HEK293 (cell line): ENCODE measurements around the gene NFIC.
"Not testable (repeated sequence)": the region's sequence is repeated elsewhere in the genome, so short reads cannot be mapped to it uniquely, and the experiment has no call there.

Experiments used
- YY1 ChIP-seq: fragments of 450-650 bp; formaldehyde crosslinking; IDR thresholded peaks from 2 replicates; pipeline ENCODE4 v1.5.1; 2018; ENCODE audit warnings: missing biosample characterization, missing genetic modification characterization
- ZFP3 ChIP-seq: fragments of 450-650 bp; formaldehyde crosslinking; IDR thresholded peaks from 2 replicates; pipeline ENCODE4 v1.5.1; 2016; ENCODE audit warnings: low read depth, missing biosample characterization, missing genetic modification characterization
- ZNF214 ChIP-seq: fragments of 450-650 bp; formaldehyde crosslinking; IDR thresholded peaks from 2 replicates; pipeline ENCODE4 v1.5.1; 2017; ENCODE audit warnings: missing biosample characterization, mild to moderate bottlenecking, missing genetic modification characterization, borderline replicate concordance
- ZNF274 ChIP-seq, 2 experiments: fragments of 200-500 bp in 1 of 2; fragments of 450-650 bp in 1 of 2; sonication (Bioruptor generic) in 1 of 2; formaldehyde crosslinking in 1 of 2; IDR thresholded peaks; 2 replicates each; pipeline versions ENCODE4 v1.5.1 to v1.6.1; 2014 to 2016; ENCODE audit warnings: borderline replicate concordance in 1 of 2, inconsistent platforms in 1 of 2, low read length in 1 of 2, missing biosample characterization in 1 of 2, missing genetic modification characterization in 1 of 2
- ZNF311 ChIP-seq: fragments of 450-650 bp; formaldehyde crosslinking; IDR thresholded peaks from 2 replicates; pipeline ENCODE4 v1.5.1; 2017; ENCODE audit warnings: missing biosample characterization, missing genetic modification characterization, borderline replicate concordance
- ZNF660 ChIP-seq: fragments of 450-650 bp; IDR thresholded peaks from 2 replicates; pipeline ENCODE4 v1.5.1; 2018; ENCODE audit warnings: missing biosample characterization, mild to moderate bottlenecking, missing genetic modification characterization
- ZNF701 ChIP-seq: fragments of 450-650 bp; formaldehyde crosslinking; IDR thresholded peaks from 2 replicates; pipeline ENCODE4 v1.5.1; 2016; ENCODE audit warnings: missing biosample characterization, missing genetic modification characterization
- ZNF792 ChIP-seq: fragments of 450-650 bp; formaldehyde crosslinking; IDR thresholded peaks from 2 replicates; pipeline ENCODE4 v1.5.1; 2016; ENCODE audit warnings: missing biosample characterization, missing genetic modification characterization
- ZNF830 ChIP-seq: fragments of 450-650 bp; IDR thresholded peaks from 2 replicates; pipeline ENCODE4 v1.5.0; 2018; ENCODE audit warnings: missing biosample characterization, missing genetic modification characterization, low read depth, mild to moderate bottlenecking, moderate library complexity
- TF ChIP-seq, protein P1 (sequence below): fragments of 450-650 bp; formaldehyde crosslinking; IDR thresholded peaks from 2 replicates; pipeline ENCODE4 v1.5.1; 2016; ENCODE audit warnings: missing biosample characterization, missing genetic modification characterization
- TF ChIP-seq, protein P2 (sequence below): fragments of 450-650 bp; formaldehyde crosslinking; IDR thresholded peaks from 2 replicates; pipeline ENCODE4 v1.5.1; 2016; ENCODE audit warnings: missing biosample characterization, missing genetic modification characterization
- TF ChIP-seq, protein P3 (sequence below): fragments of 450-650 bp; IDR thresholded peaks from 2 replicates; pipeline ENCODE4 v1.5.1; 2018; ENCODE audit warnings: missing biosample characterization, missing genetic modification characterization
- TF ChIP-seq, protein P4 (sequence below): fragments of 450-650 bp; formaldehyde crosslinking; IDR thresholded peaks from 2 replicates; pipeline ENCODE4 v1.5.1; 2016; ENCODE audit warnings: missing biosample characterization, missing genetic modification characterization
- TF ChIP-seq, protein P5 (sequence below): fragments of 450-650 bp; formaldehyde crosslinking; optimal IDR thresholded peaks from 2 replicates; pipeline ENCODE3; 2016; ENCODE audit warnings: missing biosample characterization, mild to moderate bottlenecking, missing genetic modification characterization

DNA sequence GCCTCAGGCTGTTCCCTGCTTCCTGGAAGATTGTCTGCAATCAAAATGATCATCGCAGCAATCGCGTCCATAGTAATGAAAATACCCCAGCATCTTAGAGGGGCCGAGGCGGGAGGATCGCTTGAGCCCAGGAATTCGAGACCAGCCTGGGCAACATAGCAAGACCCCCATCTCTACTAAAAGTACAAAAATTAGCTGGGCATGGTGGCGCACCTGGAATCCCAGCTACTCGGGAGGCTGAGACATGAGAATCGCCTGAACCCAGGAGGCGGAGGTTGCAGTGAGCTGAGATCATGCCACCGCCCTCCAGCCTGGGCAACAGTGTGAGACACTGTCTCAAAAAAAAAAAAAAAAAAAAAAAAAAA, 9.7 kb downstream of the NFIC start:
- TF ChIP-seq, protein P1, sequence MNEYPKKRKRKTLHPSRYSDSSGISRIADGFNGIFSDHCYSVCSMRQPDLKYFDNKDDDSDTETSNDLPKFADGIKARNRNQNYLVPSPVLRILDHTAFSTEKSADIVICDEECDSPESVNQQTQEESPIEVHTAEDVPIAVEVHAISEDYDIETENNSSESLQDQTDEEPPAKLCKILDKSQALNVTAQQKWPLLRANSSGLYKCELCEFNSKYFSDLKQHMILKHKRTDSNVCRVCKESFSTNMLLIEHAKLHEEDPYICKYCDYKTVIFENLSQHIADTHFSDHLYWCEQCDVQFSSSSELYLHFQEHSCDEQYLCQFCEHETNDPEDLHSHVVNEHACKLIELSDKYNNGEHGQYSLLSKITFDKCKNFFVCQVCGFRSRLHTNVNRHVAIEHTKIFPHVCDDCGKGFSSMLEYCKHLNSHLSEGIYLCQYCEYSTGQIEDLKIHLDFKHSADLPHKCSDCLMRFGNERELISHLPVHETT (tag by site-specific recombination): not testable (repeated sequence)
- TF ChIP-seq ZNF660 (tag by site-specific recombination); YY1 (tag by site-specific recombination); ZNF311 (tag by site-specific recombination); ZFP3 (tag by site-specific recombination); ZNF274 (IDR thresholded peaks at IDR 0.05; ENCODE audit: low read length); ZNF274 (tag by site-specific recombination; IDR thresholded peaks at IDR 0.05; ENCODE audit: borderline replicate concordance); ZNF830 (tag by site-specific recombination); ZNF792 (tag by site-specific recombination); ZNF214; ZNF701 (tag by site-specific recombination): not testable (repeated sequence)
- TF ChIP-seq, protein P2, sequence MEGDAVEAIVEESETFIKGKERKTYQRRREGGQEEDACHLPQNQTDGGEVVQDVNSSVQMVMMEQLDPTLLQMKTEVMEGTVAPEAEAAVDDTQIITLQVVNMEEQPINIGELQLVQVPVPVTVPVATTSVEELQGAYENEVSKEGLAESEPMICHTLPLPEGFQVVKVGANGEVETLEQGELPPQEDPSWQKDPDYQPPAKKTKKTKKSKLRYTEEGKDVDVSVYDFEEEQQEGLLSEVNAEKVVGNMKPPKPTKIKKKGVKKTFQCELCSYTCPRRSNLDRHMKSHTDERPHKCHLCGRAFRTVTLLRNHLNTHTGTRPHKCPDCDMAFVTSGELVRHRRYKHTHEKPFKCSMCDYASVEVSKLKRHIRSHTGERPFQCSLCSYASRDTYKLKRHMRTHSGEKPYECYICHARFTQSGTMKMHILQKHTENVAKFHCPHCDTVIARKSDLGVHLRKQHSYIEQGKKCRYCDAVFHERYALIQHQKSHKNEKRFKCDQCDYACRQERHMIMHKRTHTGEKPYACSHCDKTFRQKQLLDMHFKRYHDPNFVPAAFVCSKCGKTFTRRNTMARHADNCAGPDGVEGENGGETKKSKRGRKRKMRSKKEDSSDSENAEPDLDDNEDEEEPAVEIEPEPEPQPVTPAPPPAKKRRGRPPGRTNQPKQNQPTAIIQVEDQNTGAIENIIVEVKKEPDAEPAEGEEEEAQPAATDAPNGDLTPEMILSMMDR (tag by site-specific recombination): not testable (repeated sequence)
- TF ChIP-seq, protein P3, sequence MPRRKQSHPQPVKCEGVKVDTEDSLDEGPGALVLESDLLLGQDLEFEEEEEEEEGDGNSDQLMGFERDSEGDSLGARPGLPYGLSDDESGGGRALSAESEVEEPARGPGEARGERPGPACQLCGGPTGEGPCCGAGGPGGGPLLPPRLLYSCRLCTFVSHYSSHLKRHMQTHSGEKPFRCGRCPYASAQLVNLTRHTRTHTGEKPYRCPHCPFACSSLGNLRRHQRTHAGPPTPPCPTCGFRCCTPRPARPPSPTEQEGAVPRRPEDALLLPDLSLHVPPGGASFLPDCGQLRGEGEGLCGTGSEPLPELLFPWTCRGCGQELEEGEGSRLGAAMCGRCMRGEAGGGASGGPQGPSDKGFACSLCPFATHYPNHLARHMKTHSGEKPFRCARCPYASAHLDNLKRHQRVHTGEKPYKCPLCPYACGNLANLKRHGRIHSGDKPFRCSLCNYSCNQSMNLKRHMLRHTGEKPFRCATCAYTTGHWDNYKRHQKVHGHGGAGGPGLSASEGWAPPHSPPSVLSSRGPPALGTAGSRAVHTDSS (tag by site-specific recombination): not testable (repeated sequence)
- TF ChIP-seq, protein P4, sequence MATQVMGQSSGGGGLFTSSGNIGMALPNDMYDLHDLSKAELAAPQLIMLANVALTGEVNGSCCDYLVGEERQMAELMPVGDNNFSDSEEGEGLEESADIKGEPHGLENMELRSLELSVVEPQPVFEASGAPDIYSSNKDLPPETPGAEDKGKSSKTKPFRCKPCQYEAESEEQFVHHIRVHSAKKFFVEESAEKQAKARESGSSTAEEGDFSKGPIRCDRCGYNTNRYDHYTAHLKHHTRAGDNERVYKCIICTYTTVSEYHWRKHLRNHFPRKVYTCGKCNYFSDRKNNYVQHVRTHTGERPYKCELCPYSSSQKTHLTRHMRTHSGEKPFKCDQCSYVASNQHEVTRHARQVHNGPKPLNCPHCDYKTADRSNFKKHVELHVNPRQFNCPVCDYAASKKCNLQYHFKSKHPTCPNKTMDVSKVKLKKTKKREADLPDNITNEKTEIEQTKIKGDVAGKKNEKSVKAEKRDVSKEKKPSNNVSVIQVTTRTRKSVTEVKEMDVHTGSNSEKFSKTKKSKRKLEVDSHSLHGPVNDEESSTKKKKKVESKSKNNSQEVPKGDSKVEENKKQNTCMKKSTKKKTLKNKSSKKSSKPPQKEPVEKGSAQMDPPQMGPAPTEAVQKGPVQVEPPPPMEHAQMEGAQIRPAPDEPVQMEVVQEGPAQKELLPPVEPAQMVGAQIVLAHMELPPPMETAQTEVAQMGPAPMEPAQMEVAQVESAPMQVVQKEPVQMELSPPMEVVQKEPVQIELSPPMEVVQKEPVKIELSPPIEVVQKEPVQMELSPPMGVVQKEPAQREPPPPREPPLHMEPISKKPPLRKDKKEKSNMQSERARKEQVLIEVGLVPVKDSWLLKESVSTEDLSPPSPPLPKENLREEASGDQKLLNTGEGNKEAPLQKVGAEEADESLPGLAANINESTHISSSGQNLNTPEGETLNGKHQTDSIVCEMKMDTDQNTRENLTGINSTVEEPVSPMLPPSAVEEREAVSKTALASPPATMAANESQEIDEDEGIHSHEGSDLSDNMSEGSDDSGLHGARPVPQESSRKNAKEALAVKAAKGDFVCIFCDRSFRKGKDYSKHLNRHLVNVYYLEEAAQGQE (tag by site-specific recombination): not testable (repeated sequence)
- TF ChIP-seq, protein P5, sequence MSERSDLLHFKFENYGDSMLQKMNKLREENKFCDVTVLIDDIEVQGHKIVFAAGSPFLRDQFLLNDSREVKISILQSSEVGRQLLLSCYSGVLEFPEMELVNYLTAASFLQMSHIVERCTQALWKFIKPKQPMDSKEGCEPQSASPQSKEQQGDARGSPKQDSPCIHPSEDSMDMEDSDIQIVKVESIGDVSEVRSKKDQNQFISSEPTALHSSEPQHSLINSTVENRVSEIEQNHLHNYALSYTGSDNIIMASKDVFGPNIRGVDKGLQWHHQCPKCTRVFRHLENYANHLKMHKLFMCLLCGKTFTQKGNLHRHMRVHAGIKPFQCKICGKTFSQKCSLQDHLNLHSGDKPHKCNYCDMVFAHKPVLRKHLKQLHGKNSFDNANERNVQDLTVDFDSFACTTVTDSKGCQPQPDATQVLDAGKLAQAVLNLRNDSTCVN (tag by site-specific recombination): not testable (repeated sequence)
